Immature natural killer cell (primary cell): ENCODE data around the gene PERM1. TPM values are rescaled to one million over a fixed set of nuclear protein-coding genes. Genes with fewer than 3 reads are reported as not detected.
A peak's percentile ranks its signal among the peaks of the same experiment; 100 is the strongest.
"Not testable (repeated sequence)": the region's sequence is repeated elsewhere in the genome, so short reads cannot be mapped to it uniquely, and the experiment has no call there.

Source experiments
- DNase-seq, 3 donors: peaks; one replicate each; pipeline ENCODE4 v3.0.0; 2022; ENCODE audit warnings: mixed read lengths in 1 of 3
- H3K27ac Mint-ChIP-seq, 6 donors: one replicate each; pipeline ENCODE4 v1.8.0; 2020; ENCODE audit warnings: mixed read lengths in 6 of 6, mild to moderate bottlenecking in 5 of 6, inconsistent platforms in 4 of 6, moderate library complexity in 3 of 6
- H3K27me3 Mint-ChIP-seq, 3 donors: one replicate each; pipeline ENCODE4 v1.8.0; 2020 to 2021; ENCODE audit warnings: low read depth in 3 of 3, mild to moderate bottlenecking in 3 of 3, mixed read lengths in 3 of 3, moderate library complexity in 3 of 3, inconsistent platforms in 1 of 3
- H3K36me3 Mint-ChIP-seq, 3 donors: one replicate each; pipeline ENCODE4 v1.8.0; 2020; ENCODE audit warnings: mixed read lengths in 3 of 3, inconsistent platforms in 2 of 3, mild to moderate bottlenecking in 2 of 3
- H3K4me1 Mint-ChIP-seq, 2 donors: one replicate each; pipeline ENCODE4 v1.8.0; 2020; ENCODE audit warnings: inconsistent platforms in 2 of 2, mild to moderate bottlenecking in 2 of 2, mixed read lengths in 2 of 2, moderate library complexity in 1 of 2
- H3K4me3 Mint-ChIP-seq, 5 donors: one replicate each; pipeline ENCODE4 v1.8.0; 2020; ENCODE audit warnings: mild to moderate bottlenecking in 5 of 5, mixed read lengths in 5 of 5, inconsistent platforms in 3 of 5, moderate library complexity in 3 of 5
- H3K9me3 Mint-ChIP-seq, 6 donors: one replicate each; pipeline ENCODE4 v1.8.0; 2020; ENCODE audit warnings: mild to moderate bottlenecking in 6 of 6, mixed read lengths in 6 of 6, inconsistent platforms in 4 of 6, moderate library complexity in 3 of 6
- polyA plus RNA-seq, 3 donors: library from polyadenylated mRNA; unstranded; fragments of 300-500 nt; fragmentation: Illumina TruSeq; gene quantifications; one replicate each; pipeline ENCODE4 v1.2.3, GENCODE V29; 2021

The PERM1 gene, protein sequence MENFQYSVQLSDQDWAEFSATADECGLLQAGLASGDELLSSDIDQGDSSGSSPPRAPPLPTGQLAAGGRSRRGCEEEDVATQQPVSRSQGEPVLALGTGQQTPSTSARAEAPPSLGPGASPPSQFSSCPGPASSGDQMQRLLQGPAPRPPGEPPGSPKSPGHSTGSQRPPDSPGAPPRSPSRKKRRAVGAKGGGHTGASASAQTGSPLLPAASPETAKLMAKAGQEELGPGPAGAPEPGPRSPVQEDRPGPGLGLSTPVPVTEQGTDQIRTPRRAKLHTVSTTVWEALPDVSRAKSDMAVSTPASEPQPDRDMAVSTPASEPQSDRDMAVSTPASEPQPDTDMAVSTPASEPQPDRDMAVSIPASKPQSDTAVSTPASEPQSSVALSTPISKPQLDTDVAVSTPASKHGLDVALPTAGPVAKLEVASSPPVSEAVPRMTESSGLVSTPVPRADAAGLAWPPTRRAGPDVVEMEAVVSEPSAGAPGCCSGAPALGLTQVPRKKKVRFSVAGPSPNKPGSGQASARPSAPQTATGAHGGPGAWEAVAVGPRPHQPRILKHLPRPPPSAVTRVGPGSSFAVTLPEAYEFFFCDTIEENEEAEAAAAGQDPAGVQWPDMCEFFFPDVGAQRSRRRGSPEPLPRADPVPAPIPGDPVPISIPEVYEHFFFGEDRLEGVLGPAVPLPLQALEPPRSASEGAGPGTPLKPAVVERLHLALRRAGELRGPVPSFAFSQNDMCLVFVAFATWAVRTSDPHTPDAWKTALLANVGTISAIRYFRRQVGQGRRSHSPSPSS
- polyA plus RNA-seq = not detected

DNA sequence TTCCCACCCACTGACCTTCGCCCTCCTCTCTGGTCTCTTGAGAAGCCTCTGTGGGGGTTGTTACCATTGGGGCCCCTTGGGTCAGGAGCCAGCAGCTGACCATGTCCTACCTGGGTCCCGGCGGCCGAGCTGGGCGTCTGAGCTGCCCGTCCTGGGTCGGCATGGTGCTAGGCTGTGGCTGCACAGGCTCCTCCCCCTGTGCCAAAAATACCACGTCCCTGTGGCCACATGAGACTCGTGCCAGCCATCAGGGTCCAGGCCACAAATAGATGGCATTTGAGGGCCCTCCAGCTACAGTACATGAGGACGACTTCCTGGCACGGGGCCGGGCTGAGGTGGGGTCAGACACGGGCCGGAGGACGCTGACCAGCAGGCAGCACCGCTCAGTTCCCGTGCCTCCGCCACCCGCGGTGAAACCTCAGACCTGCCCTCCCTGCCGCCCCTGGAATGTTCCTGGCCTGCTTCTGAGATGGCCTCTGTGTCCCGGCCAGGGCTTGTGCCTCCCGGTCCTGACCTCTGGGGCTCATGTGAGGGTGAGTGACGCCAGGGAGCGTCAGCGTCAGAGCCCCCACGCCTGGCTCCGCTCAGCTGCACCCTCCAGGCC is at the start of gene PERM1:
Gene PERM1, minus strand, starts transcription at position 139 of the 604 bp plus-strand sequence. CDS start 1,064 bp downstream, outside the sequence.
- H3K27me3 Mint-ChIP-seq = peaks cover 2 to 7% (median 3%) of the 10 kb centered on the region in 3 donors
- no peak within 1 kb of the TSS for H3K4me3 Mint-ChIP-seq
- H3K4me1 Mint-ChIP-seq = peaks cover 0 to 3% of the 10 kb centered on the region in 2 donors
- no peaks in the 10 kb centered on the region for H3K9me3 Mint-ChIP-seq
- DNase-seq = no peak
- no peaks in the 10 kb centered on the region for H3K36me3 Mint-ChIP-seq
- H3K27ac Mint-ChIP-seq = no peak within 1 kb of the TSS

DNA sequence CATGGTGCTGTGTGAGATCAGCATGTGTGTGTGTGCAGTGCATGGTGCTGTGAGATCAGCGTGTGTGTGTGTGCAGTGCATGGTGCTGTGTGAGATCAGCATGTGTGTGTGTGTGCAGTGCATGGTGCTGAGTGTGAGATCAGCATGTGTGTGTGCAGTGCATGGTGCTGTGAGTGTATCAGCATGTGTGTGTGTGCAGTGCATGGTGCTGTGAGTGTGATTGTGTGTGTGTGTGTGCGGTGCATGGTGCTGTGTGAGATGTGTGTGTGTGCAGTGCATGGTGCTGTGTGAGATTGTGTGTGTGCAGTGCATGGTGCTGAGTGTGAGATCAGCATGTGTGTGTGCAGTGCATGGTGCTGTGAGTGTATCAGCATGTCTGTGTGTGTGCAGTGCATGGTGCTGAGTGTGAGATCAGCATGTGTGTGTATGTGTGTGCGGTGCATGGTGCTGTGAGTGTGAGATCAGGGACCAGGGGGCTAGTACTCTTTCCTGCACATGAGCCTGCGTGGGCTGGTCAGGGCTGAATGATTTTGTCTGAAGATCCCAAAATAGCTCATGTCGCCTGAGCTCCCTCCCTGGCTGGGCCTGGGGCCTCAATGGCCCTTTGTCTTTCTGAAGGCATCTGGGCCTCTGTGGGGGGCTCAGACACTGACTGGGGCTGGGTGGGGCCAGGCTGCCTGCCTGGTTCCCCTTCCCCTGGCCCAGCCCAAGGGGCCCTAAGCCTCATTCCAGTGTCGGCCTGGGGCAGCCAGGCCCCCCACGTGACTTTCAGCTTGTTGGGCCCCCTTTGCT is 49.2 kb upstream of the PERM1 start:
- H3K4me1 Mint-ChIP-seq, H3K36me3 Mint-ChIP-seq, H3K27ac Mint-ChIP-seq, DNase-seq, H3K4me3 Mint-ChIP-seq, H3K27me3 Mint-ChIP-seq, H3K9me3 Mint-ChIP-seq: not testable (repeated sequence)

DNA sequence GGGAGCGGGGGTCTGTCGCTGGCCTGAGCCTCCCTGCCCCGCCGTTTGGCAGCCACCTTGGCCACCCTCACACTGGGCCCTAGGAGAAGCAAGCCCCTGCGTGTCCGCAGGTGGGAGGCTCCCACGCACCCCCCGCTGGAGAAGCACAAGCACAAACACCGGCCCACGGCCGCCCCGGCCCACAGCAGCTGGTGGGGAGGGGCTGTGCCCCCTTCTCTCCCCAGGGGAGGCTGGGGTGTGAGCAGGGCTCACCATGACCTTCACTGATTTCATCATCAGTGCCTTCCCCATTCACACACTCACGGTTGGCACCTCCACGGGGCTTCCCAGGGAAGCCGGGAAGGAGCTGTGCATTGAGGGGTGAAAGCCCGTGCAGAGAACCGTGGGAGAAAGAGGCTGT is 45.9 kb upstream of the PERM1 start:
- Mint-ChIP-seq H3K9me3 (no peaks in the 10 kb centered on the region), H3K4me3 (no peak overlapping the region), H3K27ac (no peak overlapping the region), H3K27me3 (peaks cover 3 to 9% (median 4%) of the 10 kb centered on the region in 3 donors), H3K4me1 (peaks cover 0 to 8% of the 10 kb centered on the region in 2 donors), H3K36me3 (no peaks in the 10 kb centered on the region)
- DNase-seq = no peak

DNA sequence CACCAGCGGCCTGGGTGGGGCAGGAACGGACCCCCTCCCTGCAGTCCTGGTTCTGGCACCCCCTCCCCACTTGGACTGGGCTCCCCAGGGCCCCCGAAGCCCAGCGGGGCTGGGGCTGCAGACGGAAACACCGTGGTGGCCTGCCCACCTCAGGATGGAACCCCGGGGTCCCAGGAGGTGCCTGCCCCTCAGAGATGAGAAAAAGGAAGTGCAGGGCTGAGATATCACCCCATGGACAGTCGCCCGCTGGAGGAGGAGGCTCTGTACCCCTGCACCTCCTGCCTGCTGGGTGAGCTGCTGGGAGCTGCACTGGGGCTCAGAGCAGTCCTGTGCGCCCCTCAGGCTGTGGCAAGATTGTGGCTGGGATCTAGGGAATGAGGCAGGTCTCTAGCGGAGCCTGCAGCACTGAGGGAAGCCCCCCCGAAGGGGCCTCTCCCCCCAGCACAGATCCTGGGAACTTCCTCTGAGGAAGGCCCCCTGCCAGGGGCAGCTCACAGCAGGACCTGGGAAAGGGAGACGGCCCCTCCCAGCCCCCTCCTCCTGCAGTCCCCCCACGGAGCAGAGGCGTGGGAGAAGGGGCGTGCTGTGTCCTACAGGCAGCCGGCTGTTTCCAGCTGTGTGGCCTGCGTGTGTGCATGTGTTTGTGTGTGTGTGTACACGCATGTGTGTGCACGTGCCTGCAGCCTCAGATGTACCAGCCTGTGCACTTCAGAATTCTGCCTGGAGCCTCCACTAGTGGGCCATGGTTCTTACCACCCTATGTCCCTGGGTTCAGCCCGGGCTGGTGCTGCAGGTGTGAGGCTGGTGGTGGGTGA is 44.9 kb upstream of the PERM1 start:
- H3K4me3 Mint-ChIP-seq = no peak overlapping the region
- no peak overlapping the region for H3K27ac Mint-ChIP-seq
- no peaks in the 10 kb centered on the region for H3K36me3 Mint-ChIP-seq
- peaks cover 0 to 6% (median 4%) of the 10 kb centered on the region in 3 donors for H3K27me3 Mint-ChIP-seq
- no peaks in the 10 kb centered on the region for H3K9me3 Mint-ChIP-seq
- H3K4me1 Mint-ChIP-seq = peaks cover 5 to 10% of the 10 kb centered on the region in 2 donors
- DNase-seq = no peak

DNA sequence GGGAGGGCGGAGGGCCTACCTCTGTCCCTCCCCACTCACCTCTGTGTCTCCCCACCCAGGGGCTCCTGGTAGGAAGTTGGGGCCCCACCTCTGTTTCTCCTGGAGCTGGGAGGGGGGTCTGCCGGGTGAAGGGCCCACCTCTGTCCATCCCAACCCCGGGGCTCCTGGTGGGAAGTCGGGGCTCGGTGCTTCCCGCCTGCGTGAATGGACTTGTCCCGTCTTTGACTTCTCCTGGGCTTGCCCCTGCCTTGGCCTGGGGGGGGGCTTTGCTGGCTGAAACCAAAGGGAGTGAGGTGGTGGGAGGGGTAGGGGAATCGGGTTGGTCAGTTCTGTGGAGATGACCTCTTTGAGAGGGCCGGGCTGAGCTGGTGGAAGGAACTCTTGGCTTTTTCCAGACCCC is 43.8 kb upstream of the PERM1 start:
- no peak overlapping the region for H3K27ac Mint-ChIP-seq
- H3K4me1 Mint-ChIP-seq = peaks cover 5 to 10% of the 10 kb centered on the region in 2 donors
- H3K4me3 Mint-ChIP-seq = no peak overlapping the region
- H3K9me3 Mint-ChIP-seq = no peaks in the 10 kb centered on the region
- no peaks in the 10 kb centered on the region for H3K36me3 Mint-ChIP-seq
- no peak for DNase-seq
- H3K27me3 Mint-ChIP-seq = peaks cover 0 to 7% (median 4%) of the 10 kb centered on the region in 3 donors

DNA sequence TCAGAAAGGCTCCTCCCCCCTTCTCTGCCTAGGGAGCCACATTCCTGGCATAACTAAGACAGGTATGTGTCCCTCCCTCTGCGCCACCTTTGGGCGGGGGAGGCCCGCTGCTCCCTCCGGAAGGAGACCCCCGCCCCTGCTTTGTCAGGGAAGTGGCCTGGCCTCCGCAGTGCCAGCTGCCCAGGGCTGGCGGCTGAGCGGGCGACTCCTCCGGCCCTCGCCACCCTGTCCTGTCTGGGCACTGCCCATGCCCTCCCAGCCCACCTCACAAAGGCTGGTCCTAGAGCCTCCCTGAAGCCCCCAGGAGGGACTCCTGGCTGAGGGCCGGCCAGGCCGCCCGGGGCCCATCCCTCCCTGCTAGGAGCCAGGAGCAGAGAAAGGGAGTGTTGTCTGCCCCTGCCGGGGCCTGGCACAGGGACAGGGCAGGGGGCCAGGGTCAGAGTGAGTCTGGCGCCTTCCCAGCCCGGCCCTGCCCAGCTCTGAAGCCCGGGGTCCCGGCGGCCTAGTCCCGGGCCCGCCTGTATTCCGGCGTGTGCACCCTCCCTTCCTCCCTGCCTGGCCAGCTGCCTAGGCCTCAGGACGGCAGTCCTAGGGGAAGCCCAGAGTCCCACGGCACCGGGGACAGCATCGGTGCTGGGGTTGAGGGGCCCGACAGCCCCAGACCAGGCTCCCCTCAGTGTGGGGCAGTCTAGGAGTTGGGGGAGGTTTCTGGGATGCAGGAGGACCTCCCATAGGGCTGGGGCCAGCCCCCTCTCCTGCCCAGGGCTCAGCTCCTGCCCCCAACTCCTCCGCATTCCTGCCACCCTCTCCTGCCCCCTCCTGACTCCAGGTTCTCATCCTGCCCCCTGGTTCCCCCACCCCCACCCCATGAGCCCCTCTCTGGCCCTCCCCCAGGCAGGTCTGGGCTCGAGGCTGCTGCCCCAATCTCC is 43.1 kb upstream of the PERM1 start:
- Mint-ChIP-seq H3K4me1 (peaks cover 5 to 10% of the 10 kb centered on the region in 2 donors), H3K27ac (no peak overlapping the region), H3K27me3 (peaks cover 0 to 7% (median 4%) of the 10 kb centered on the region in 3 donors), H3K36me3 (no peaks in the 10 kb centered on the region), H3K9me3 (no peaks in the 10 kb centered on the region), H3K4me3 (no peak overlapping the region)
- DNase-seq = no peak

DNA sequence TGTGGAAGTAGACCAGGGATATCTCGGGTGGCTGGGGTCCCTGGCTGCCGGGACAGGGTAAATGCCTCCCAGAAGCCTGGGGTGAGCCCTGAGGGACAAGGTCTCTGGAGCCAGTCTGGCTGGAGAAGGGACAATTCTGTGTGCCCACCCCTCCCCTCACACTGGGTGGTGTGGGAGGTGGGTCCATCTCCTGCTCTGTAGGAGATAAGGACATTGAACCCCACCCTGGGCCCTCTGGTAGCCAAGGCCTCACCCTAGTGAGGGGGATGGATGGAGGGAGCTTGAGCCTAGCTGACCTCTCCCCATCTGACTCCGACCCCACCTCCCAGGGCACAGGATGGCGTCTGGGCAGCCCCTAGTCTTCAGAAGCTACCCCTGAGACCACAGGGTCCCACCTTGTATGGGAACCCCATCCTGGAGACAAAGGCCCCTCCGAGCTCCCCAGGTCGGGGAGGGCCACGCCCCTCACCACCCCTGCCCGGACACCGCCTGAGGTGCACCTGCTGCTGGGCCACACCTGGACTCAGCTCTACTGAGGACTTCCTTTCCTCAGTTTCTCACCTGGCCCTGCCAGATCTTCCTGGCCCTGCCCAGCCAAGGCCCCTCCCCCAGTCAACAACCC is 42.4 kb upstream of the PERM1 start:
- Mint-ChIP-seq H3K4me1 (peaks cover 5 to 10% of the 10 kb centered on the region in 2 donors), H3K9me3 (no peaks in the 10 kb centered on the region), H3K4me3 (no peak overlapping the region), H3K27me3 (peaks cover 0 to 7% (median 4%) of the 10 kb centered on the region in 3 donors), H3K27ac (no peak overlapping the region), H3K36me3 (no peaks in the 10 kb centered on the region)
- no peak for DNase-seq

DNA sequence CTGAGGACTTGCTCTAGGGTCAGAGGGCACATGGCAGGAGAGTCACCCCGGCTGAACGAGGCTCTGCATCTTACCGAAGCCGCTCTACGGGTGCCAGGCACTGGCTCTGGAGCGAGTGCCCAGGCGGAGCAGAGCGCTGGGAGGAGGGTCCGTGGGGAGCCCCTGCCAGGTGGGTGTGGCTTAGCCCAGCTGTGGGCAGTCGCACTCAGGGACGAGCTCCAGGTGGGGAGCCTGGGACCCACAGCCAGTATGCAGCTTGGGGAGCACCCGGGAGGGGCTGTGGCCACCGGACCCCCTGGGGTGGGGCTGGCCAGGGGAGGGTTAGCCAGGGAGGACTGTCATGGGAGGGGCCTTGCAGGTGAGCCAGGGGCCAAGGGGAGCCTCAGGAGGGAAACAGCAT is 41.8 kb upstream of the PERM1 start:
- no peaks in the 10 kb centered on the region for H3K36me3 Mint-ChIP-seq
- no peaks in the 10 kb centered on the region for H3K9me3 Mint-ChIP-seq
- no peak for DNase-seq
- H3K27ac Mint-ChIP-seq = no peak overlapping the region
- peaks cover 0 to 7% (median 4%) of the 10 kb centered on the region in 3 donors for H3K27me3 Mint-ChIP-seq
- no peak overlapping the region for H3K4me3 Mint-ChIP-seq
- peaks cover 5 to 13% of the 10 kb centered on the region in 2 donors for H3K4me1 Mint-ChIP-seq

DNA sequence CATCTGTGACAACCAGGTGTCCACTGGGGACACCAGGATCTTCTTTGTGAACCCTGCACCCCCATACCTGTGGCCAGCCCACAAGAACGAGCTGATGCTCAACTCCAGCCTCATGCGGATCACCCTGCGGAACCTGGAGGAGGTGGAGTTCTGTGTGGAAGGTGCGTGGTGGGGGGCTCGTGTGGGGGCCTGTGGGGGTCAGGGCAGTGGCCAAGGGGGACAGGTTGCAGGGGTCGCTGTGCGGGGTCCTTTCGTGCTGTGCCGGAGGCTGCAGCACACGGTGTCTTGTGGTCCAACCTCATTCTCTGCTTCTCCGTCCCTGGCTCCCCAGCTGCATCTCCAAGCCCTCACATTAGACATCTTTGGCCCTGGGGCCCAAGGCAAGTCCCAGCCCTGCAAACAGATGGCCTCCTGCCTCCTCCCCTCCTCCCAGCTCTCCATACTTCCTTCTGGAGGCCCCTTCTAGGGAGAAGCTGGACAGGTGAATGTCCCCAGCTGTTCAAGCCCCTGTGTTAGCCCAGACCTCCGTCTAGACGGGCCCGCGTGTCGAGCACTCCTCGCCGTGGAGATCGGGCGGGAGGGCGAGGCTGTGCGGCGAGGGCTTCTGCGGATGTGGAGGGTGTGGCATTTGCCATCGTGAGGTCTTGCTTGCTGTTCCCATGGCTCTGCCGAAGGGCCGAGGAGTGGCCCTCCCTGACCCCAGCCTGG is 40.6 kb upstream of the PERM1 start:
- no peak overlapping the region for H3K27ac Mint-ChIP-seq

DNA sequence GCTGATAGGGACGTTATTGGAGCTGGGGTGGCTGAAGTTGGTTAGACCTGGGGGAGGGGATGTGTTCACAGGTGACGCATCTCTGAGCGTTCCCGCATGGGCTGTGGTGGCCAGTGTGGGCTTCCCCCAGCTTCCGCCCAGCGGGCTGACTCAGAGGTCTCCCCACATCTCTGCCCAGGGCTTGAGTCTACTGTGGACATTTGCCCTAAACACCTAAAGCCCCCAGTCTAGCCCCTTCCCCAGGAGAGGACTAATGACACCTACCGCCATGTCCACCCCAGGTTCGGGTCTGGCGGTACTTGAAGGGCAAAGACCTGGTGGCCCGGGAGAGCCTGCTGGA is 40.0 kb upstream of the PERM1 start:
- H3K27me3 Mint-ChIP-seq = peaks cover 0 to 7% (median 4%) of the 10 kb centered on the region in 3 donors
- DNase-seq = no peak
- H3K36me3 Mint-ChIP-seq = peaks cover 0 to 4% (median 0%) of the 10 kb centered on the region in 3 donors
- peaks cover 11 to 18% of the 10 kb centered on the region in 2 donors for H3K4me1 Mint-ChIP-seq
- H3K27ac Mint-ChIP-seq = no peak overlapping the region
- peak overlapping the region; percentile 18 to 44 (median 21) for H3K4me3 Mint-ChIP-seq
- no peaks in the 10 kb centered on the region for H3K9me3 Mint-ChIP-seq

More for the DNA sequence above, 40.6 kb upstream of the PERM1 start:
- Mint-ChIP-seq H3K36me3 (no peaks in the 10 kb centered on the region), H3K4me1 (peaks cover 6 to 15% of the 10 kb centered on the region in 2 donors), H3K27me3 (peaks cover 0 to 7% (median 4%) of the 10 kb centered on the region in 3 donors), H3K9me3 (no peaks in the 10 kb centered on the region), H3K4me3 (peak overlapping the region; percentile 18 to 71 (median 41))
- no peak for DNase-seq
